ENCODE data around the gene ARHGAP27.

ARHGAP27 gene

GRCh38 chr17:45391291-45391690 is 41.4 kb downstream of the ARHGAP27 start:
- TF ChIP-seq CTCF (IDR thresholded peaks at IDR 0.05; ENCODE audit: control insufficient read depth, extremely low read depth, insufficient read depth) = no peak
- no peak overlapping the region for H3K4me3 ChIP-seq (ENCODE audit: low read depth, low read length)
- DNase-seq (ENCODE audit: low read depth) = no peak

GRCh38 chr17:45389354-45389753 is 43.3 kb downstream of the ARHGAP27 start:
- H3K4me3 ChIP-seq (ENCODE audit: low read depth, low read length) = no peak overlapping the region
- TF ChIP-seq CTCF (IDR thresholded peaks at IDR 0.05; ENCODE audit: control insufficient read depth, extremely low read depth, insufficient read depth) = no peak
- DNase-seq (ENCODE audit: low read depth) = no peak

- DNase-seq (ENCODE audit: low read depth) = no peak
- H3K4me3 ChIP-seq (ENCODE audit: low read depth, low read length) = no peak overlapping the region
- TF ChIP-seq CTCF (IDR thresholded peaks at IDR 0.05; ENCODE audit: control insufficient read depth, extremely low read depth, insufficient read depth) = no peak
Observed at GRCh38 chr17:45388604-45389325, 43.9 kb downstream of the ARHGAP27 start.

- no peak for TF ChIP-seq CTCF (IDR thresholded peaks at IDR 0.05; ENCODE audit: control insufficient read depth, extremely low read depth, insufficient read depth)
- no peak overlapping the region for H3K4me3 ChIP-seq (ENCODE audit: low read depth, low read length)
- DNase-seq (ENCODE audit: low read depth) = no peak
Observed at GRCh38 chr17:45387739-45388138, 44.9 kb downstream of the ARHGAP27 start.

GRCh38 chr17:45386178-45386577 is 46.5 kb downstream of the ARHGAP27 start:
- no peak for TF ChIP-seq CTCF (IDR thresholded peaks at IDR 0.05; ENCODE audit: control insufficient read depth, extremely low read depth, insufficient read depth)
- no peak for DNase-seq (ENCODE audit: low read depth)
- no peak overlapping the region for H3K4me3 ChIP-seq (ENCODE audit: low read depth, low read length)

GRCh38 chr17:45385331-45385997 is 47.2 kb downstream of the ARHGAP27 start:
- H3K4me3 ChIP-seq (ENCODE audit: low read depth, low read length) = no peak overlapping the region
- peak; percentile 93 for TF ChIP-seq CTCF (IDR thresholded peaks at IDR 0.05; ENCODE audit: control insufficient read depth, extremely low read depth, insufficient read depth)
- DNase-seq (ENCODE audit: low read depth) = peak; percentile 79

Measured in LNCaP clone FGC (cell line).